H1 (cell line): ENCODE measurements around the gene TMEM236. TPM values are rescaled to one million over a fixed set of nuclear protein-coding genes. Genes with fewer than 3 reads are reported as not detected.

Experiments used
- CTCF ChIA-PET: fragments of 300-600 bp; sonication (Branson Sonifier 250); formaldehyde crosslinking; loops from one replicate; lab custom pipeline; 2021; ENCODE audit not compliant: partially characterized antibody; lab: Charles Lee
- POLR2A ChIA-PET: fragments of 300-600 bp; sonication (Branson Sonifier 250); formaldehyde crosslinking; loops from one replicate; lab custom pipeline; 2021; ENCODE audit warnings: inconsistent platforms; ENCODE audit not compliant: partially characterized antibody; lab: Charles Lee
- DNase-seq, 2 experiments: peaks; one replicate each; pipeline versions ENCODE4 v3.0.0 to v3.0.0-alpha.2; 2010 to 2022; ENCODE audit warnings: low spot score in 2 of 2, low read depth in 1 of 2, mixed read lengths in 1 of 2
- FAIRE-seq: peaks from 2 replicates; lab custom pipeline; 2011; peaks lifted over from hg19 to GRCh38; lab: Jason Lieb, UNC
- H2AFZ ChIP-seq: 2 replicates; pipeline ENCODE4 v1.8.1; 2012; ENCODE audit warnings: low read length, inconsistent platforms
- H2AK5ac ChIP-seq: 2 replicates; pipeline ENCODE4 v1.6.1; 2013; ENCODE audit warnings: low read depth, low read length
- H2BK120ac ChIP-seq: replicated peaks from 2 replicates; pipeline ENCODE3; 2013; ENCODE audit warnings: low read depth, low read length, inconsistent platforms
- H2BK12ac ChIP-seq: 2 replicates; pipeline ENCODE4 v1.6.1; 2013; ENCODE audit warnings: low read depth, low read length
- H2BK15ac ChIP-seq: 2 replicates; pipeline ENCODE4 v1.6.1; 2013; ENCODE audit warnings: low read length
- H2BK20ac ChIP-seq: 2 replicates; pipeline ENCODE4 v1.6.1; 2013; ENCODE audit warnings: low read length
- H2BK5ac ChIP-seq: 2 replicates; pipeline ENCODE4 v1.6.1; 2013; ENCODE audit warnings: low read depth, low read length
- H3K14ac ChIP-seq: 2 replicates; pipeline ENCODE4 v1.6.1; 2013; ENCODE audit warnings: inconsistent platforms; ENCODE audit not compliant: insufficient read length
- H3K18ac ChIP-seq: 2 replicates; pipeline ENCODE4 v1.6.1; 2013; ENCODE audit warnings: low read length; ENCODE audit errors: extremely low read depth
- H3K23ac ChIP-seq: 2 replicates; pipeline ENCODE4 v1.6.1; 2013; ENCODE audit warnings: inconsistent platforms; ENCODE audit not compliant: insufficient read length
- H3K23me2 ChIP-seq: 2 replicates; pipeline ENCODE4 v1.6.1; 2013; ENCODE audit warnings: low read depth, low read length
- H3K27ac ChIP-seq: 2 replicates; pipeline ENCODE4 v1.6.1; 2011; ENCODE audit warnings: low read depth, low read length, inconsistent platforms
- H3K27me3 ChIP-seq, 4 experiments: replicated peaks in 1 of 4; 1 replicate in 1 of 4; 2 replicates in 3 of 4; pipeline versions ENCODE4 v1.6.1 to v1.8.1; 2011 to 2013; ENCODE audit warnings: low read length in 3 of 4, mild to moderate bottlenecking in 3 of 4, inconsistent platforms in 2 of 4, mixed read lengths in 2 of 4, moderate library complexity in 1 of 4; ENCODE audit not compliant: control insufficient read depth in 3 of 4, insufficient read depth in 3 of 4; ENCODE audit errors: extremely low read depth in 1 of 4
- H3K36me3 ChIP-seq, 4 experiments: 2 replicates each; pipeline versions ENCODE4 v1.6.1 to v1.8.1; 2011 to 2013; ENCODE audit warnings: mild to moderate bottlenecking in 4 of 4, low read length in 3 of 4, moderate library complexity in 2 of 4, control low read depth in 1 of 4, inconsistent platforms in 1 of 4; ENCODE audit not compliant: insufficient read depth in 4 of 4, control insufficient read depth in 2 of 4
- H3K4ac ChIP-seq: replicated peaks from 2 replicates; pipeline ENCODE3; 2013; ENCODE audit warnings: low read length, low read depth, mixed read lengths, inconsistent platforms; ENCODE audit not compliant: insufficient read length
- H3K4me1 ChIP-seq, 4 experiments: replicated peaks in 1 of 4; 1 replicate in 1 of 4; 2 replicates in 3 of 4; pipeline versions ENCODE4 v1.6.1 to v1.8.1; 2011 to 2013; ENCODE audit warnings: low read length in 3 of 4, inconsistent platforms in 2 of 4, mixed read lengths in 1 of 4; ENCODE audit not compliant: insufficient read depth in 4 of 4, control insufficient read depth in 3 of 4
- H3K4me2 ChIP-seq, 2 experiments: 2 replicates each; pipeline versions ENCODE4 v1.6.1 to v1.8.1; 2011 to 2013; ENCODE audit warnings: low read depth in 2 of 2, low read length in 2 of 2, control low read depth in 1 of 2, inconsistent platforms in 1 of 2, mild to moderate bottlenecking in 1 of 2; ENCODE audit not compliant: insufficient read depth in 1 of 2
- H3K4me3 ChIP-seq, 4 experiments: fragments of 200-600, 300-600 bp in 1 of 4; sonication (generic), shearing (Covaris generic), sonication (Bioruptor Twin) in 1 of 4; 2 replicates each; pipeline versions ENCODE4 v1.5.1 to v1.8.1; 2011 to 2016; ENCODE audit warnings: low read length in 4 of 4, low read depth in 3 of 4, control low read depth in 2 of 4, inconsistent platforms in 2 of 4, mild to moderate bottlenecking in 2 of 4, mixed read lengths in 1 of 4, moderate library complexity in 1 of 4; ENCODE audit not compliant: insufficient read depth in 2 of 4; ENCODE audit errors: extremely low read depth in 1 of 4
- H3K56ac ChIP-seq: replicated peaks from 2 replicates; pipeline ENCODE3; 2013; ENCODE audit warnings: low read depth, mild to moderate bottlenecking, mixed read lengths, low read length, inconsistent platforms; ENCODE audit not compliant: insufficient read length
- H3K79me1 ChIP-seq: 2 replicates; pipeline ENCODE4 v1.6.1; 2013; ENCODE audit warnings: low read depth, low read length, control low read depth
- H3K79me2 ChIP-seq, 2 experiments: 2 replicates each; pipeline versions ENCODE4 v1.6.1 to v1.8.1; 2012 to 2013; ENCODE audit warnings: low read length in 2 of 2, mild to moderate bottlenecking in 2 of 2, inconsistent platforms in 1 of 2; ENCODE audit not compliant: insufficient read depth in 2 of 2, control insufficient read depth in 1 of 2
- H3K9ac ChIP-seq, 4 experiments: replicated peaks in 1 of 4; 1 replicate in 1 of 4; 2 replicates in 3 of 4; pipeline versions ENCODE4 v1.6.1 to v1.8.1; 2011 to 2013; ENCODE audit warnings: low read depth in 3 of 4, low read length in 3 of 4, control low read depth in 2 of 4, mild to moderate bottlenecking in 2 of 4, moderate library complexity in 2 of 4, inconsistent platforms in 1 of 4; ENCODE audit errors: extremely low read depth in 1 of 4
- H3K9me3 ChIP-seq, 2 experiments: 2 replicates each; pipeline versions ENCODE4 v1.6.1 to v1.8.1; 2012 to 2013; ENCODE audit warnings: mild to moderate bottlenecking in 2 of 2, moderate library complexity in 2 of 2, control low read depth in 1 of 2, inconsistent platforms in 1 of 2, low read depth in 1 of 2, low read length in 1 of 2, mixed read lengths in 1 of 2; ENCODE audit not compliant: insufficient read depth in 2 of 2
- H4K20me1 ChIP-seq, 2 experiments: replicated peaks in 1 of 2; 2 replicates each; pipeline versions ENCODE3 to v1.8.1; 2011 to 2013; ENCODE audit warnings: inconsistent platforms in 2 of 2, low read length in 2 of 2, mild to moderate bottlenecking in 1 of 2; ENCODE audit not compliant: insufficient read depth in 2 of 2, control insufficient read depth in 1 of 2
- H4K5ac ChIP-seq: 2 replicates; pipeline ENCODE4 v1.6.1; 2013; ENCODE audit warnings: low read length, low read depth, mixed read lengths, inconsistent platforms; ENCODE audit not compliant: insufficient read length
- H4K8ac ChIP-seq: 2 replicates; pipeline ENCODE4 v1.8.0; 2013; ENCODE audit warnings: mild to moderate bottlenecking, moderate library complexity, low read length, inconsistent platforms; ENCODE audit not compliant: insufficient read depth; ENCODE audit errors: extremely low read depth
- H4K91ac ChIP-seq: replicated peaks from 2 replicates; pipeline ENCODE3; 2013; ENCODE audit warnings: low read length, mixed read lengths, inconsistent platforms; ENCODE audit not compliant: insufficient read length
- SIN3A ChIP-seq, 2 experiments: IDR thresholded peaks in 1 of 2; conservative IDR thresholded peaks in 1 of 2; 2 replicates each; pipeline ENCODE4 v1.6.1; 2011 to 2012; ENCODE audit warnings: low read length in 2 of 2, improper control_type of control experiment in 1 of 2, low read depth in 1 of 2, mild to moderate bottlenecking in 1 of 2
- TAF7 ChIP-seq: optimal IDR thresholded peaks from 2 replicates; pipeline ENCODE3; 2011; ENCODE audit warnings: low read depth, mild to moderate bottlenecking, inconsistent platforms, low read length, moderate library complexity, borderline replicate concordance
- USF2 ChIP-seq: IDR thresholded peaks from 2 replicates; pipeline ENCODE4 v1.6.1; 2011; ENCODE audit warnings: low read length, improper control_type of control experiment
- WGBS, 2 experiments: shearing (Covaris generic) in 1 of 2; methylation state at CpG; one replicate each; pipeline versions ENCODE4 v1.1.6 to v1.1.7; 2013 to 2015; ENCODE audit warnings: low lambda C conversion rate in 2 of 2, mixed read lengths in 2 of 2, inconsistent platforms in 1 of 2, low coverage in 1 of 2, missing lambda C conversion rate in 1 of 2; ENCODE audit not compliant: insufficient replicate concordance in 2 of 2, insufficient coverage in 1 of 2, insufficient read length in 1 of 2; ENCODE audit errors: extremely low coverage in 1 of 2, missing lambda C conversion rate in 1 of 2; 5-methylcytosine and 5-hydroxymethylcytosine counted together
- polyA plus RNA-seq, 7 experiments: library from polyadenylated mRNA; depleted of rRNA in 3 of 7; stranded (reverse) in 5 of 7; unstranded in 2 of 7; fragments of >200 nt in 5 of 7; fragments of 200-250 nt in 2 of 7; gene quantifications; 1 replicate in 5 of 7; 2 replicates in 1 of 7; 4 replicates in 1 of 7; pipeline versions ENCODE4 v1.2.1 to v1.2.3, GENCODE V29; 2011 to 2013; ENCODE audit warnings: missing spikeins in 2 of 7, mixed read lengths in 2 of 7
- total RNA-seq: library from RNA; stranded (reverse); fragmentation: NEBNext Ultra II Directional; extraction: Animal tissue kit (Norgen Biotek cat#: 25700); gene quantifications from 2 replicates; pipeline ENCODE4 v1.2.1, GENCODE V29; 2021

Gene TMEM236
- total and polyA plus RNA-seq, 2 of the 8 experiments (the other 6 are each of a cell fraction or from before 2014, with no cell fraction given): 0.02 to 0.07 TPM

DNA sequence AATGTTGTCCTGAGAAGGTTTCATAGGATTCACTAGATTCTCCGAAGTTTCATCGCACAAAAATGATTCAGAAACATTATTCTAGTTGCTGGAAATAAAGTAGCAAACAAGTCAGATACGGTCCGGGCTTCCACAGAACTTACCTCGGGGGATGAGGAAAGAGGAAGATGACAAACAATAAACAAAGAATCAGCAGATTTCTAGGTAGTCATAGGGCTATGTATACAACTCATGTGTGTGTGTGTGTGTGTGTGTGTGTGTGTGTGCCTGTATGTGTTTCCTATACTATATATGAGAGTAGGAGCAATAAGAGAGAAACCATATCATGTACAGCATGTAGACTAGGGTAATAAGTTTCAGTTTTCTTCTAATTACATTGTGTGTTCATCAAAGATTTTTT lies 16.5 kb downstream of the TMEM236 start:
- no peak overlapping the region for H2BK12ac ChIP-seq
- H3K79me1 ChIP-seq: no peaks in the 10 kb centered on the region
- no peak overlapping the region for H3K23ac ChIP-seq
- H3K56ac ChIP-seq: no peak overlapping the region
- CTCF ChIA-PET: interaction anchor here (2.2 kb wide), 1 partner anchor 26 kb away, joined by 6 read pairs; no protein-coding TSS in a partner anchor
- FAIRE-seq (no peak), DNase-seq (no peak)
- no peak overlapping the region for H3K9ac ChIP-seq
- 89% methylated on average over 5 of the region's 5 CpGs; no CpG with 5 or more reads in 1 of the 2 experiments for WGBS, 2 experiments
- no peaks in the 10 kb centered on the region for H3K36me3 ChIP-seq
- peaks cover 0 to 2% of the 10 kb centered on the region in 2 experiments for H4K20me1 ChIP-seq
- H3K4me2 ChIP-seq: no peak overlapping the region
- H2AK5ac ChIP-seq: no peak overlapping the region
- H3K27ac ChIP-seq: no peak overlapping the region
- H3K27me3 ChIP-seq: peaks cover 19 to 29% (median 24%) of the 10 kb centered on the region in 4 experiments
- H4K8ac ChIP-seq: no peak overlapping the region
- H2BK15ac ChIP-seq: no peak overlapping the region
- H3K79me2 ChIP-seq: no peaks in the 10 kb centered on the region
- H3K4me1 ChIP-seq: peaks cover 0 to 4% (median 3%) of the 10 kb centered on the region in 4 experiments; a peak in 2 of 7 replicates
- H2BK20ac ChIP-seq: no peak overlapping the region
- no peaks in the 10 kb centered on the region for H3K23me2 ChIP-seq
- no peak overlapping the region for H3K18ac ChIP-seq
- peaks cover 0 to 5% of the 10 kb centered on the region in 2 experiments; a peak in 1 of 4 replicates for H3K9me3 ChIP-seq
- POLR2A ChIA-PET: no interaction called here
- no peak overlapping the region for H2AFZ ChIP-seq
- H3K14ac ChIP-seq: no peak overlapping the region
- H2BK5ac ChIP-seq: no peak overlapping the region
- H4K5ac ChIP-seq: no peak overlapping the region
- H4K91ac ChIP-seq: no peak overlapping the region
- no peak overlapping the region for H3K4ac ChIP-seq
- H3K4me3 ChIP-seq: no peak overlapping the region
- no peak overlapping the region for H2BK120ac ChIP-seq
- TF ChIP-seq SIN3A (conservative IDR thresholded peaks at IDR 0.05 in 1 of 2, IDR thresholded peaks at IDR 0.05 in 1 of 2; ENCODE audit: low read depth in 1 of 2, low read length in 2 of 2): no peak
- no peak for TF ChIP-seq TAF7
- TF ChIP-seq USF2: no peak
